NCI-H226 (cell line): ENCODE data around the gene PPAT.
"Not testable (repeated sequence)": the region's sequence is repeated elsewhere in the genome, so short reads cannot be mapped to it uniquely, and the experiment has no call there.

Experiments
- DNase-seq: peaks from one replicate; pipeline ENCODE4 v3.0.0-alpha.2; 2015

The PPAT gene

DNA sequence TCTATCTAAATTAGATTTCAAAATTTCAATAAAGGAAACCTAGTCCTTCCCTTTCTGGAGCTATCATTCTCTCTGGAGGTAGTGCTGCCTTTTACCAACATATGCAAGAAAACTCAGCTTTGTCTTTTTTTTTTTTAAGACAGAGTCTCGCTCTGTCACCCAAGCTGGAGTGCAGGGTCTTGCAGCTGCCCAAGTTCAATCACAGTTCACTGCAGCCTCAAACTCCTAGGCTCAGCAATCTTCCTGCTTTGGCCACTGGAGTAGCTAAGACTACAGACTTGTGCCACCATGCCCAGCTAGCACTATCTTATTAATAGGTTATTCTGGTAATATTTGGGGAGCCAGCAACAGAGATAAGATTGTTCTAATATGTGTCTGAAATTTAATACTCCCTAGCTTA is 60.5 kb downstream of the PPAT start:
- no peak for DNase-seq

GRCh38 chr4:56372774-56373173 is 62.6 kb downstream of the PPAT start:
- DNase-seq, result peak; percentile 37

DNA sequence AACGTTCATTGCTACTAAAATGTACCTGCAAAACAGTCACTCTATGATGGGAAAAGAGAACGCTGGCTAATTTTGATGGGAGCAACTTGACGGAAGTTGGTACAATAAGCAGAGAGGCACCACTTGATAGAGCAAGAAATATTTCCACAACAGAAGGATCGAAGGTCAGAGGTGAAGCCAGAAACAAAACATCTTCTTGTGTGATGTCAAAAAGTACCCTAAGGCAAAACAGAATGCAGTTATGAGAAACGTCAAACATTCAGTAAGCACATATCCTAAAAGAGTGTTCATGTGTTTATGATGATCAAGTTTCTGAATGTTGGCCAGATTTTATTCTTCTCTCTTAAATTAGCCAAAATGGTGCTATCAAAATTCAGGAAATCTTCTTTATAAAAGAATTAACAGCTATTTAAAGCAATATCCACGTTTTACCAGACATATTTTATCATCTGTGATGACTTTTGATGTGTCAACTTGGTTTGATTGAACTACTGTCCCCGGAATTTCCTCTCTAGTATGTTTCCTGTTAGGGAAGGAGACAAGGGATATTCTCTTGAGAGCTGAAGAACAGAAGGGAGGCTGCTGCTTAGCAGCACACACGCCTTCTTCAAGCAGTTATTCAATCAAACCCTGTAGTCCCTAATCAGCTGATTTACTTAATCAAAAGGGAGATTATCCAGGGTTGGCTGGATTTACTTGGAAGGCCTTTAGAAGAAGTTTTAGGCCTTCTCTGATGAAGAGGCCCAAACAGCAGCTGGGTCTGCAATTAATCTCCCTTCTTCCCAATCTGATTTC is 63.8 kb downstream of the PPAT start:
- no peak for DNase-seq

DNA sequence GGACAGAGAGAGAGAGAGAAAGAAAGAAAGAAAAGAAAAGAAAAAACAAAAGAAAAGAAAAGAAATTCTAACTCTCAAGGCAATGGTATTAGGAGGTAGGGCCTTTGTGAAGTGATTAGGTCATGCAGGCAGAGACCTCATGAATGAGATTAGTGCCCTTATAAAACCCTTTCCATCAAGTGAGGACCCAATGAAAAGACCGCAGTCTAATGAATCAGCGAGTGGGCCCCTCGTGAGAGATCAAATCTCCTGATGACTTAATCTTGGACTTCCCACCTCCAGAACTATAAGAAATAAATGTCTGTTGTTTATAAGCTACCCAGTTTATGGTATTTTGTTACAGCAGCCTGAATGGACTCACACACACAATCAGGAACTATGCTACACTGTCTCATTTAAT is 65.0 kb downstream of the PPAT start:
- no peak for DNase-seq

- not testable (repeated sequence) for DNase-seq
These were observed 72.4 kb downstream of the PPAT start for GRCh38 chr4:56362981-56363380.

DNA sequence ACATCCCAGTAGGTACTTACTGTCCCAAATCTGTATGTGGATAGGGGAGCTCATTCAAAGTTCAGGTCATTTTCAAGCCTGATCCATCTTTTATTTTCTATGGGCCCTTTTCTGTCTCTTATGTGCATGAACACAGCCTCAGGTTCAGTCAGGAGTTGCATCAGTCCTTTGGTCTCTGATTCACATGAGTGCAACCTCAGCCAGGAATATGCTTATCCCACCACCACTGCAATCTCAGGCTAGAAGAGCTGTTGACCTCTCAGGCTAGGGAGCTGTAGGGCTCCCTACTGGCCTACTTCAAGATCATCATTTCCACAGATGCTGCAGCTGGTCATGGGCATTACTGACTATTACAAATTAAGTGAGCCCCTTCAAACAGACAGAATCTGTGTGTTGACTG is 75.3 kb downstream of the PPAT start:
- no peak for DNase-seq

DNA sequence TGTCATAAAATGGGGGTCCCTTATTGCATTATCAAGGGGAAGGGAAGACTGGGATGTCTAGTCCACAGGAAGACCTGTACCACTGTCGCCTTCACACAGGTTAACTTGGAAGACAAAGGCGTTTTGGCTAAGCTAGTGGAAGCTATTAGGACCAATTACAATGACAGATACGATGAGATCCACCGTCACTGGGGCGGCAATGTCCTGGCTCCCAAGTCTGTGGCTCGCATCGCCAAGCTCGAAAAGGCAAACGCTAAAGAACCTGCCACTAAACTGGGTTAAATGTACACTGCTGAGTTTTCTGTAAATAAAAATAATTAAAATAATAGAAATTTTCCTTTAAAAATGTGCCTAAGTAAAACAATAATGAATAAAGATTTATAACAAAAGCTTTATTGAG is 78.8 kb downstream of the PPAT start:
- DNase-seq, result no peak

GRCh38 chr4:56348576-56348975 is 86.8 kb downstream of the PPAT start:
- no peak for DNase-seq

DNA sequence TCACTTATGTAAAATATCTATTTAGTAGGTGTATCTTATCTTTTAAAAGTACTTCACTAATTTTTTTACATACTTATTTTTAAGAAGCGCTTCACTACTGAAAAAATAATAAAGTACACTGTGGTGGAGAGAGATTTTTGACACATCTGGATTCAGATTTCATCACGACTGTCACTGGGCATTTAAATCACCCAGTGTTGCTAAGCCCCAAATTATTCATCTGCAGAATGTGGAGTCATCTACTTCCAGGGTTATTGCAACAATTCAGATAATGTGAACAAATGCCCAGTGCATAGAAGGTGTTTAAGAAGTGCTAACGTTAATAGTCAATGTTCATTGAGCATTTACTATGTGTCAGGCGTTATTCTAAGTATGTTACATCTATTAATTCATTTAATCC is 90.0 kb downstream of the PPAT start:
- no peak for DNase-seq
